BLaER1 treated with 17β-estradiol and CSF1 and Interleukin-3, amounts not matched to agents 10 nM and 100 nM (cell line): Measurements from ENCODE around the gene INSYN2A.

Experiments
- H3K27ac ChIP-seq, 11 experiments: shearing (Covaris generic); formaldehyde crosslinking; 2 replicates each; pipeline ENCODE4 v1.8.1; 2022
- H3K27me3 ChIP-seq, 11 experiments: shearing (Covaris generic); formaldehyde crosslinking; 2 replicates each; pipeline ENCODE4 v1.8.1; 2022
- H3K36me3 ChIP-seq, 11 experiments: shearing (Covaris generic); formaldehyde crosslinking; 2 replicates each; pipeline ENCODE4 v1.8.1; 2022
- H3K4me1 ChIP-seq, 10 experiments: shearing (Covaris generic); formaldehyde crosslinking; 2 replicates each; pipeline ENCODE4 v1.8.1; 2022
- H3K4me2 ChIP-seq, 11 experiments: shearing (Covaris generic); formaldehyde crosslinking; 2 replicates each; pipeline ENCODE4 v1.8.1; 2022
- H3K4me3 ChIP-seq, 10 experiments: shearing (Covaris generic); formaldehyde crosslinking; 2 replicates each; pipeline ENCODE4 v1.8.1; 2022
- H3K9ac ChIP-seq, 11 experiments: shearing (Covaris generic); formaldehyde crosslinking; 2 replicates each; pipeline ENCODE4 v1.8.1; 2022
- H3K9me3 ChIP-seq, 11 experiments: shearing (Covaris generic); formaldehyde crosslinking; replicated peaks in 1 of 11; 2 replicates each; pipeline ENCODE4 v1.8.1; 2022
- H4K20me1 ChIP-seq, 11 experiments: shearing (Covaris generic); formaldehyde crosslinking; 2 replicates each; pipeline ENCODE4 v1.8.1; 2022
- Cebpa-rat ChIP-seq, 11 experiments: shearing (Covaris generic); IDR thresholded peaks; 2 replicates each; pipeline ENCODE4 v1.8.1; 2022

The INSYN2A gene

DNA sequence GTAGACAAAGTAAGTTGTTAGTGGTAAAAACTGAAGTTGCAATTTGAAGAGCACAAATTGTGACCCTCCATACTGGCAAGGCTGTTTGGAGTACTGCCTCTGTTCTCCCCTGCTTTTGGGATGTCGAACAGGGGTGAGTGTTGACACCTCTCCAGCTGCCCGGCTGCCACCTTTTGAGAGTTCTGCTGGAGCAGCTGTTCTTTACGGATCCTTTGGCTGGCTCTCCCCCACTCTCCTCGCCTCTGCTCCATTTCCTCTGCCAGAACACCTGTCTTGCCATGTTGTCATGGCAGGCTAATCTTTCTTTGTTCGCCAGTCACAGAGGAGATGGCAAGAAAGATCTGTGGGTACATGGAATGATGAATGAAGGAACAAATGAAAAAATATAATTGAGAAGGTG, 34.9 kb downstream of the INSYN2A start:
- Histone ChIP-seq H4K20me1 (no peaks in the 10 kb centered on the region), H3K27ac (no peak overlapping the region), H3K27me3 (no peaks in the 10 kb centered on the region), H3K9me3 (no peaks in the 10 kb centered on the region), H3K4me2 (no peak overlapping the region), H3K36me3 (no peaks in the 10 kb centered on the region), H3K4me1 (peaks cover 0 to 11% (median 0%) of the 10 kb centered on the region in 10 experiments; a peak in 4 of 20 replicates), H3K9ac (no peak overlapping the region), H3K4me3 (no peak overlapping the region)
- TF ChIP-seq Cebpa-rat (IDR thresholded peaks at IDR 0.05) = no peak

DNA sequence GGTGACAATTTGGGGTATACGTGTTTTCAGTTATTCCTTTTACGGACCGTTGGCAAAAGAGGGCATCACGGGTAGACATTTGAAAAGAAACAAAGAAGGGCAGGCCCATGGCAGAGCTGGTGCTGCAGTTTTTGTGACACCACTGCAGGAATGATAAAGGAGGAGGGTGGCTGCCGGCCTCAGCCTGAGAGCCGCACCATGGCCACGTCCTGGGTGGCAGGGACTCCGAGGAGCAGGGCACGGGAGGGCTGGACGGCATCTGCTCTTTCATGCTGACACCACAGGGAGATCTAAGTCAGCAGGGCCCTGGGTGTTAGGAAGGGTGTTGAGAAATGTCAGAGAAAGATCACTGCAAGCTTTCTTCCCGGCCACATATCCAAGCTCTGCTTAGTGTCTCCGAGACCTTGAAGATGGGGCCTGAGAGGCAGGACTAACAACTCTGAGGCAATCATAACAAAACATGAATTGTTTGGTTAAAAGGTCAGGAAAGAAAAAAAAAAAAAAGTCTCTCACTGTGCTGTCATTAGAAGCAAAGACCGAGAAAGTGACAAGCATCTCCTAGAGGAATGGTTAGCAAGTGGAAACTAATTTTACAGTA, 36.6 kb downstream of the INSYN2A start:
- H3K27ac ChIP-seq = no peak overlapping the region
- H3K4me2 ChIP-seq = no peak overlapping the region
- H3K36me3 ChIP-seq = no peaks in the 10 kb centered on the region
- H3K27me3 ChIP-seq = no peaks in the 10 kb centered on the region
- no peaks in the 10 kb centered on the region for H3K9me3 ChIP-seq
- no peak overlapping the region for H3K4me3 ChIP-seq
- no peaks in the 10 kb centered on the region for H4K20me1 ChIP-seq
- TF ChIP-seq Cebpa-rat (IDR thresholded peaks at IDR 0.05) = no peak
- peaks cover 0 to 14% (median 0%) of the 10 kb centered on the region in 10 experiments; a peak in 4 of 20 replicates for H3K4me1 ChIP-seq
- H3K9ac ChIP-seq = no peak overlapping the region

- Histone ChIP-seq H3K4me3 (no peak overlapping the region), H3K9me3 (no peaks in the 10 kb centered on the region), H3K4me2 (no peak overlapping the region), H3K27me3 (no peaks in the 10 kb centered on the region), H4K20me1 (no peaks in the 10 kb centered on the region), H3K9ac (no peak overlapping the region), H3K27ac (no peak overlapping the region), H3K36me3 (no peaks in the 10 kb centered on the region), H3K4me1 (peaks cover 0 to 14% (median 0%) of the 10 kb centered on the region in 10 experiments; a peak in 4 of 20 replicates)
- TF ChIP-seq Cebpa-rat (IDR thresholded peaks at IDR 0.05) = no peak
Observed at GRCh38 chr10:127158662-127159061, 37.7 kb downstream of the INSYN2A start.

- peak overlapping the region in 1 of 11 experiments; percentile 27; a peak in 2 of 22 replicates for H3K4me2 ChIP-seq
- H3K4me3 ChIP-seq = no peak overlapping the region
- TF ChIP-seq Cebpa-rat (IDR thresholded peaks at IDR 0.05) = no peak
- no peaks in the 10 kb centered on the region for H4K20me1 ChIP-seq
- no peaks in the 10 kb centered on the region for H3K36me3 ChIP-seq
- H3K4me1 ChIP-seq = peaks cover 0 to 14% (median 0%) of the 10 kb centered on the region in 10 experiments; a peak in 4 of 20 replicates
- H3K9ac ChIP-seq = no peak overlapping the region
- H3K27me3 ChIP-seq = no peaks in the 10 kb centered on the region
- H3K27ac ChIP-seq = no peak overlapping the region
- no peaks in the 10 kb centered on the region for H3K9me3 ChIP-seq
Observed at GRCh38 chr10:127157506-127158200, 38.7 kb downstream of the INSYN2A start.

DNA sequence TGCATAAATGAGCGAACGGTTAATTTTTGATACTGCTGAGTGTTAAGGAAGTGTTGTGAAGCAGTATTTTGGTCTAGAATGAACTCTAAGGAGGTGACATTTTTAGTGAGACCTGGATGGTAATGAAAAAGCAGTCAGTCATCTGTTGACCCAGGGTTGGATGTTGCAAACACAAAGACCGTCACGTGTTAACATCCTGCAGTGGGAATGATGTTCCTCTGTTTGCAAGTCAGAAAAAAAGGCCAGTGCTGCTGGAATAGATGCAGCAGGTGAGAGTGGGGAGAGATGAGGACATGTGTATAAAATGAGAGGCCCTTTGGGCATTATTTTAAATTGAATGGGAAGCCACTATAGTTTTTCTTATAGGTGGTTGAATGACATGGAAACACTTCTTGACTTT, 39.3 kb downstream of the INSYN2A start:
- H3K27ac ChIP-seq = no peak overlapping the region
- no peaks in the 10 kb centered on the region for H3K9me3 ChIP-seq
- H3K4me2 ChIP-seq = peak overlapping the region in 1 of 11 experiments; percentile 27; a peak in 1 of 22 replicates
- no peak overlapping the region for H3K4me3 ChIP-seq
- peaks cover 0 to 14% (median 0%) of the 10 kb centered on the region in 10 experiments; a peak in 4 of 20 replicates for H3K4me1 ChIP-seq
- no peaks in the 10 kb centered on the region for H4K20me1 ChIP-seq
- no peaks in the 10 kb centered on the region for H3K27me3 ChIP-seq
- no peaks in the 10 kb centered on the region for H3K36me3 ChIP-seq
- no peak overlapping the region for H3K9ac ChIP-seq
- TF ChIP-seq Cebpa-rat (IDR thresholded peaks at IDR 0.05) = no peak

- Histone ChIP-seq H3K9me3 (no peaks in the 10 kb centered on the region), H3K4me1 (peaks cover 0 to 14% (median 0%) of the 10 kb centered on the region in 10 experiments; a peak in 4 of 20 replicates), H3K27me3 (no peaks in the 10 kb centered on the region), H3K4me2 (no peak overlapping the region), H3K9ac (no peak overlapping the region), H3K4me3 (no peak overlapping the region), H4K20me1 (no peaks in the 10 kb centered on the region), H3K36me3 (no peaks in the 10 kb centered on the region), H3K27ac (no peak overlapping the region)
- no peak for TF ChIP-seq Cebpa-rat (IDR thresholded peaks at IDR 0.05)
Observed at GRCh38 chr10:127154831-127155620, 41.4 kb downstream of the INSYN2A start.

DNA sequence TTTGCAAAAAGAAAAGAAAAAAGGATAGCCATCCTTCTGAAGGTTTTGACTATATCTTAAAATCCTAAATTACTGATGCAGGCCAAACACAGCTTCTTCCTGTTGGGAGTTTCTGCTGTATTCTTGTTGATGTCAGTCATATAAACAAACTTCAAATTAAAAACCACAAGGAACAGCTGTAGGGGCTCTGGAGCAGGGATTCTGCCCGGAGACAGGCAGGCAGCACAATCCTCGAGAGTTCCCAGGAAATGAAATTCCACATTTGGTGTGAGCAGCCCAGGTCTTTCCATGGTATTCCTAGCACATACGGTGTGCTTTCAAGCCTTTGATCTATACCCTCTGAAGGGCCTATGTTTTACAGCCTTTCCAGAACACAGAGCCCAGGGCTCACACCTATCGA, 43.2 kb downstream of the INSYN2A start:
- Histone ChIP-seq H3K36me3 (no peaks in the 10 kb centered on the region), H3K4me1 (peaks cover 0 to 14% (median 8%) of the 10 kb centered on the region in 10 experiments; a peak in 10 of 20 replicates), H3K9me3 (no peaks in the 10 kb centered on the region), H3K9ac (no peak overlapping the region), H3K4me3 (no peak overlapping the region), H3K4me2 (no peak overlapping the region), H4K20me1 (no peaks in the 10 kb centered on the region), H3K27ac (no peak overlapping the region), H3K27me3 (no peaks in the 10 kb centered on the region)
- no peak for TF ChIP-seq Cebpa-rat (IDR thresholded peaks at IDR 0.05)

- Histone ChIP-seq H3K27me3 (no peaks in the 10 kb centered on the region), H3K36me3 (no peaks in the 10 kb centered on the region), H4K20me1 (no peaks in the 10 kb centered on the region), H3K9me3 (no peaks in the 10 kb centered on the region), H3K4me1 (peaks cover 0 to 16% (median 1%) of the 10 kb centered on the region in 10 experiments; a peak in 8 of 20 replicates), H3K4me3 (no peak overlapping the region), H3K27ac (no peak overlapping the region), H3K4me2 (no peak overlapping the region), H3K9ac (no peak overlapping the region)
- TF ChIP-seq Cebpa-rat (IDR thresholded peaks at IDR 0.05) = no peak
Observed at GRCh38 chr10:127151981-127152699, 44.3 kb downstream of the INSYN2A start.

DNA sequence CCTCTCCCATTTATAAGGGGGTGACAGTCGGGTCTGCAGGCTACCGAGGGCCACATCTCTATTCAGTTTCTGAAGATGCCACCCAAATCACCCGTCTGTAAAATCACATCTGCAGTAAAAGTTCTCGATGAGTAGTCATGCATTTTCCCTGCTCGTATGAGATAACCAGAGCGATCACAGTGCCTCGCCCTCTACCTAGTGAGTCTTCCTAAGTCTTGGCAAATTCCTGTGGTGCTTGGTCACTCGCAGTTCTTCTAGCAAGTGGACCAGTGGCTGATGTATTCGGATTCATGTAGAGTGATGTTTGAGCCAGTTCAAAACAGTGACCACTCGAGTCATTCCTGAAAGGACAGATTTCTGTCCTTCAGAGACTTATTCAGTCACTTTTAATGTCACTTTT, 44.9 kb downstream of the INSYN2A start:
- H3K4me1 ChIP-seq = peaks cover 0 to 16% (median 0%) of the 10 kb centered on the region in 10 experiments; a peak in 7 of 20 replicates
- H3K36me3 ChIP-seq = no peaks in the 10 kb centered on the region
- no peak overlapping the region for H3K27ac ChIP-seq
- no peak overlapping the region for H3K4me2 ChIP-seq
- H3K4me3 ChIP-seq = no peak overlapping the region
- no peak overlapping the region for H3K9ac ChIP-seq
- no peak for TF ChIP-seq Cebpa-rat (IDR thresholded peaks at IDR 0.05)
- H3K9me3 ChIP-seq = no peaks in the 10 kb centered on the region
- H4K20me1 ChIP-seq = no peaks in the 10 kb centered on the region
- no peaks in the 10 kb centered on the region for H3K27me3 ChIP-seq
